PC-3 (cell line): ENCODE results near the gene FAAP100.

Source experiments
- CTCF ChIP-seq: fragments of 300-600 bp; sonication (generic); conservative IDR thresholded peaks from 2 replicates; pipeline ENCODE4 v1.5.1; 2017; ENCODE audit warnings: antibody characterized with exemption, low read depth, mild to moderate bottlenecking, low read length
- EZH2 ChIP-seq: fragments of 300-600 bp; sonication (generic); IDR thresholded peaks from one replicate; pipeline ENCODE4 v1.6.1; 2017; ENCODE audit warnings: antibody characterized with exemption, mild to moderate bottlenecking, low read length; ENCODE audit not compliant: unreplicated experiment
- EZH2phosphoT487 ChIP-seq: fragments of 300-600 bp; sonication (generic); IDR thresholded peaks from 2 replicates; pipeline ENCODE4 v1.6.1; 2018; ENCODE audit warnings: mild to moderate bottlenecking, antibody characterized with exemption, low read length, borderline replicate concordance

GRCh38 chr17:81520021-81520901 lies 31.9 kb downstream of the FAAP100 start:
- TF ChIP-seq EZH2phosphoT487 (no peak), CTCF (no peak), EZH2 (no peak)
